ENCODE results near the gene CPT1C. TPM values are rescaled to one million over a fixed set of nuclear protein-coding genes. Genes with fewer than 3 reads are reported as not detected.

CPT1C gene
- total RNA-seq, 1 donor from 2014 or later = 0.35 TPM

- ATAC-seq (ENCODE audit: low read depth) = no peak
Measured at GRCh38 chr19:49667473-49667872, 23.4 kb upstream of the CPT1C start.

GRCh38 chr19:49669516-49669915, 21.4 kb upstream of the CPT1C start:
- no peaks in the 10 kb centered on the region for H3K9me3 Mint-ChIP-seq
- intact Hi-C loops (cut with micrococcal nuclease) = no loop called here
- no peak overlapping the region for H3K4me3 Mint-ChIP-seq
- POLR2A ChIA-PET = interaction anchor here (0.5 to 0.7 kb wide), 3 partner anchors 107 to 120 kb away, joined by 3 to 8 read pairs (median 5); no protein-coding TSS in a partner anchor
- H3K36me3 Mint-ChIP-seq (ENCODE audit: low read depth) = peaks cover 22% of the 10 kb centered on the region
- no peak overlapping the region for H3K27ac Mint-ChIP-seq
- no peak for TF ChIP-seq CTCF (IDR thresholded peaks at IDR 0.05)
- no peaks in the 10 kb centered on the region for H3K27me3 Mint-ChIP-seq
- peaks cover 44% of the 10 kb centered on the region for H3K4me1 Mint-ChIP-seq
- CTCF ChIA-PET = no interaction called here
- no peak for DNase-seq
- no peak for ATAC-seq (ENCODE audit: low read depth)

More at GRCh38 chr19:49667473-49667872, 23.4 kb upstream of the CPT1C start:
- ChIA-PET CTCF (interaction anchor here (2.5 kb wide), 1 partner anchor 11 kb away, joined by 7 read pairs; no protein-coding TSS in a partner anchor), POLR2A (interaction anchor here (1.0 to 7.4 kb wide), 2 partner anchors 9 to 22 kb away, joined by 3 to 88 read pairs; partner anchors contain the start of gene PRMT1)
- DNase-seq = no peak
- Mint-ChIP-seq H3K27me3 (no peaks in the 10 kb centered on the region), H3K4me3 (peak overlapping the region; percentile 98), H3K9me3 (no peaks in the 10 kb centered on the region), H3K27ac (peak overlapping the region; percentile 46), H3K36me3 (ENCODE audit: low read depth) (peaks cover 33% of the 10 kb centered on the region), H3K4me1 (peaks cover 47% of the 10 kb centered on the region)
- intact Hi-C loops (cut with micrococcal nuclease) = no loop called here
- no peak for TF ChIP-seq CTCF (IDR thresholded peaks at IDR 0.05)

GRCh38 chr19:49672131-49672919, 18.6 kb upstream of the CPT1C start:
- intact Hi-C loops (cut with micrococcal nuclease) = loop anchor here (10.0 kb wide), 1 partner anchor 678 kb away; the partner anchor contains the start of genes GYS1 and RUVBL2
- DNase-seq (peak; percentile 70), ATAC-seq (ENCODE audit: low read depth) (no peak)
- H3K4me3 Mint-ChIP-seq = peak overlapping the region; percentile 52
- H3K9me3 Mint-ChIP-seq = no peaks in the 10 kb centered on the region
- peak overlapping the region; percentile 70 for H3K27ac Mint-ChIP-seq
- CTCF ChIA-PET = interaction anchor here (0.9 to 2.2 kb wide), 5 partner anchors 8 to 166 kb away, joined by 3 to 13 read pairs (median 4); no protein-coding TSS in a partner anchor
- POLR2A ChIA-PET = interaction anchor here (0.6 to 1.8 kb wide), 5 partner anchors 29 to 117 kb away, joined by 3 to 6 read pairs (median 4); partner anchors contain the start of gene SCAF1
- TF ChIP-seq CTCF (IDR thresholded peaks at IDR 0.05) = peak; percentile 27
- no peaks in the 10 kb centered on the region for H3K27me3 Mint-ChIP-seq
- peaks cover 41% of the 10 kb centered on the region for H3K4me1 Mint-ChIP-seq
- H3K36me3 Mint-ChIP-seq (ENCODE audit: low read depth) = peaks cover 15% of the 10 kb centered on the region

- CTCF ChIA-PET = interaction anchor here (1.0 to 4.7 kb wide), 5 partner anchors 12 to 170 kb away, joined by 4 to 25 read pairs (median 8); partner anchors contain the start of gene RRAS
- Mint-ChIP-seq H3K4me1 (peaks cover 70% of the 10 kb centered on the region), H3K4me3 (peak overlapping the region; percentile 99), H3K36me3 (ENCODE audit: low read depth) (peaks cover 25% of the 10 kb centered on the region), H3K9me3 (no peaks in the 10 kb centered on the region), H3K27ac (peak overlapping the region; percentile 99), H3K27me3 (no peaks in the 10 kb centered on the region)
- intact Hi-C loops (cut with micrococcal nuclease) = loop anchor here (1.0 to 10.0 kb wide), 9 partner anchors 141 to 1039 kb away; partner anchors contain the start of genes AKT1S1, ALDH16A1, DBP and GYS1
- POLR2A ChIA-PET = interaction anchor here (0.5 to 6.4 kb wide), 28 partner anchors 12 to 1351 kb away, joined by 3 to 97 read pairs (median 6); partner anchors contain the start of genes AKT1S1, ALDH16A1, AP2A1 and ATF5
- DNase-seq = peak; percentile 39
- peak; percentile 9 for ATAC-seq (ENCODE audit: low read depth)
- no peak for TF ChIP-seq CTCF (IDR thresholded peaks at IDR 0.05)
Measured at GRCh38 chr19:49676136-49676783, 14.7 kb upstream of the CPT1C start.

Data from activated B cell treated with CpG ODN at 0.5 μM for 24 hours (primary cell).